ENCODE results near the gene RAB40A.

- no peak for TF ChIP-seq POLR2A (IDR thresholded peaks at IDR 0.05)
- TF ChIP-seq CTCF (IDR thresholded peaks at IDR 0.05), result no peak
- TF ChIP-seq EP300 (IDR thresholded peaks at IDR 0.05), result no peak
- TF ChIP-seq POLR2AphosphoS5 (IDR thresholded peaks at IDR 0.05), result no peak
Observed at GRCh38 chrX:103565197-103565596, 45.9 kb upstream of the RAB40A start.
